A549 (cell line): ENCODE data around the gene ATP2B3.

Experiments
- BHLHE40 ChIP-seq: IDR thresholded peaks from 2 replicates; pipeline ENCODE4 v1.6.1; 2012; ENCODE audit warnings: low read depth, low read length, inconsistent platforms
- CBX8 ChIP-seq: fragments of 200-600 bp; sonication (generic); IDR thresholded peaks from 2 replicates; pipeline ENCODE4 v1.6.1; 2016
- EHF ChIP-seq: fragments of 250-450 bp; sonication (Bioruptor Pico); IDR thresholded peaks from 2 replicates; pipeline ENCODE4 v1.5.0; 2020; ENCODE audit warnings: mild to moderate bottlenecking
- JUN ChIP-seq, 2 experiments: fragments of >200 bp; sonication (Bioruptor Twin); formaldehyde crosslinking; IDR thresholded peaks; 2 replicates in 1 of 2; 3 replicates in 1 of 2; pipeline ENCODE4 v1.6.1; 2016 to 2017
- KDM1A ChIP-seq: fragments of 200-600 bp; sonication (generic); IDR thresholded peaks from 2 replicates; pipeline ENCODE4 v1.6.1; 2016; ENCODE audit warnings: low read depth, mild to moderate bottlenecking
- MYC ChIP-seq: IDR thresholded peaks from 2 replicates; pipeline ENCODE4 v1.6.1; 2012; ENCODE audit warnings: mild to moderate bottlenecking, inconsistent platforms, low read length, improper control_type of control experiment, borderline replicate concordance
- POLR2A ChIP-seq: IDR thresholded peaks from 2 replicates; pipeline ENCODE4 v1.6.1; 2012; ENCODE audit warnings: mild to moderate bottlenecking, low read length
- RAD21 ChIP-seq, 2 experiments: fragments of >200 bp in 1 of 2; sonication (Bioruptor Twin) in 1 of 2; formaldehyde crosslinking in 1 of 2; IDR thresholded peaks in 1 of 2; conservative IDR thresholded peaks in 1 of 2; 2 replicates in 1 of 2; 3 replicates in 1 of 2; pipeline ENCODE4 v1.6.1; 2012 to 2018; ENCODE audit warnings: inconsistent platforms in 1 of 2
- RARB ChIP-seq: fragments of 250-450 bp; sonication (Bioruptor Pico); IDR thresholded peaks from 2 replicates; pipeline ENCODE4 v1.8.0; 2021; ENCODE audit warnings: mild to moderate bottlenecking, moderate library complexity
- SMC3 ChIP-seq: fragments of >200 bp; sonication (Bioruptor Twin); formaldehyde crosslinking; IDR thresholded peaks from 3 replicates; pipeline ENCODE4 v1.6.1; 2018; ENCODE audit warnings: inconsistent platforms
- TFCP2L1 ChIP-seq: fragments of 250-450 bp; sonication (Bioruptor Pico); IDR thresholded peaks from 2 replicates; pipeline ENCODE4 v1.5.0; 2021; ENCODE audit warnings: mild to moderate bottlenecking
- TP53 ChIP-seq: fragments of 250-450 bp; sonication (Bioruptor Pico); IDR thresholded peaks from 2 replicates; pipeline ENCODE4 v1.5.0; 2021; ENCODE audit warnings: mild to moderate bottlenecking, moderate library complexity
- ZSCAN20 ChIP-seq: fragments of 250-450 bp; sonication (Bioruptor Pico); IDR thresholded peaks from 2 replicates; pipeline ENCODE4 v1.8.0; 2022; ENCODE audit warnings: mild to moderate bottlenecking, moderate library complexity
- TF ChIP-seq, protein P1 (sequence below): fragments of >200 bp; sonication (Bioruptor Twin); formaldehyde crosslinking; IDR thresholded peaks from 3 replicates; pipeline ENCODE4 v1.5.1; 2016

- TF ChIP-seq, protein P1, sequence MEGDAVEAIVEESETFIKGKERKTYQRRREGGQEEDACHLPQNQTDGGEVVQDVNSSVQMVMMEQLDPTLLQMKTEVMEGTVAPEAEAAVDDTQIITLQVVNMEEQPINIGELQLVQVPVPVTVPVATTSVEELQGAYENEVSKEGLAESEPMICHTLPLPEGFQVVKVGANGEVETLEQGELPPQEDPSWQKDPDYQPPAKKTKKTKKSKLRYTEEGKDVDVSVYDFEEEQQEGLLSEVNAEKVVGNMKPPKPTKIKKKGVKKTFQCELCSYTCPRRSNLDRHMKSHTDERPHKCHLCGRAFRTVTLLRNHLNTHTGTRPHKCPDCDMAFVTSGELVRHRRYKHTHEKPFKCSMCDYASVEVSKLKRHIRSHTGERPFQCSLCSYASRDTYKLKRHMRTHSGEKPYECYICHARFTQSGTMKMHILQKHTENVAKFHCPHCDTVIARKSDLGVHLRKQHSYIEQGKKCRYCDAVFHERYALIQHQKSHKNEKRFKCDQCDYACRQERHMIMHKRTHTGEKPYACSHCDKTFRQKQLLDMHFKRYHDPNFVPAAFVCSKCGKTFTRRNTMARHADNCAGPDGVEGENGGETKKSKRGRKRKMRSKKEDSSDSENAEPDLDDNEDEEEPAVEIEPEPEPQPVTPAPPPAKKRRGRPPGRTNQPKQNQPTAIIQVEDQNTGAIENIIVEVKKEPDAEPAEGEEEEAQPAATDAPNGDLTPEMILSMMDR, result no peak
- TF ChIP-seq CBX8 (no peak), JUN (IDR thresholded peaks at IDR 0.05) (no peak), TFCP2L1 (CRISPR knock-in tag) (no peak), RARB (CRISPR knock-in tag) (no peak), KDM1A (no peak), TP53 (CRISPR knock-in tag) (no peak), BHLHE40 (no peak), RAD21 (conservative IDR thresholded peaks at IDR 0.05 in 1 of 2, IDR thresholded peaks at IDR 0.05 in 1 of 2) (no peak), EHF (CRISPR knock-in tag) (no peak), POLR2A (no peak), SMC3 (no peak), ZSCAN20 (no peak), MYC (no peak)
Measured at GRCh38 chrX:153482376-153483015, 34.9 kb upstream of the ATP2B3 start.
